Activated naive CD4-positive, alpha-beta T cell treated with anti-CD3 and anti-CD28 coated beads, Interleukin-2, amount 50 U/mL, for 16 hours (primary cell): ENCODE data around the gene ECEL1.
"Not testable (repeated sequence)": the region's sequence is repeated elsewhere in the genome, so short reads cannot be mapped to it uniquely, and the experiment has no call there.

Experiments
- DNase-seq: peaks from one replicate; pipeline ENCODE4 v3.0.0-alpha.2; 2020

ECEL1 gene

GRCh38 chr2:232440220-232441018, 47.2 kb downstream of the ECEL1 start:
- DNase-seq = peak; percentile 88

DNA sequence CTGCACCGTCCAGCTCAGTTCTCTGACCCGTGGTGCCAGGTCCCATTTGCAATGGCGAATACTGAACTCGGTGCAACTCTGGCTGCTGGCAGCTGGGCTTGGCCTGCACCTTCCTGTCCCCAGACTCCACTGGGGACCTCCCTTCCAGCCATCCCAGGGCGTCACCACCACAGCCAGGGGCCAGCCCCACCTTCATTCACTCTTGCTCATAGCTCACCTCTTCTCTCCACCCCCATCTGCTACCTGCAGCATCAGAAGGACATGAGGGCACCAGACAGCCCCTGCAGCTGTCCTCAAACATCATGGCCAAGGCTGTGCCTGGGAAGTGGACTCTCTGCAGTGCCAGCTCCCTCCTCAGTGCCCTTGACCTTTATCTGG, 47.9 kb downstream of the ECEL1 start:
- no peak for DNase-seq

GRCh38 chr2:232438951-232439757, 48.5 kb downstream of the ECEL1 start:
- DNase-seq = peak; percentile 49

DNA sequence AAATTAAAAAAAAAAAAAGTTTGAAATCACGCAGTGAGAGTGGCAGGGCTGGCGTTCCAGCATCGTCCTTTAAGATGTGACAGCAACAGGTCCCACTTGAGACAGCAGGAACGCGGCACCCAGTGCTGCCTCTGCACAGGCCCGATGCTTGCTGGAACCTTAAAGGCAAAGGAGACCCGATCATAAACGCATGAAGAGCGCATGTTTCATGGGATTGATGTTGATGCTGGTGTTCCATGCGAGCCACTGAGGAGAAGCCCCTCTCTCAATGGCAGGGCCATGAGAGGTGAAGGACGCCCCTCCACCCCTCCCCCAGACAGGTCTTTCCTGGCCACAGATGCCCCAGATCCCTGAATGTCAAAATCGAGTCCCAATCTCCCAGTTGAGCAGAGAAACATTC, 49.5 kb downstream of the ECEL1 start:
- no peak for DNase-seq

GRCh38 chr2:232437195-232437571, 50.5 kb downstream of the ECEL1 start:
- DNase-seq = no peak

- DNase-seq = no peak
Measured at GRCh38 chr2:232436381-232437194, 51.0 kb downstream of the ECEL1 start.

DNA sequence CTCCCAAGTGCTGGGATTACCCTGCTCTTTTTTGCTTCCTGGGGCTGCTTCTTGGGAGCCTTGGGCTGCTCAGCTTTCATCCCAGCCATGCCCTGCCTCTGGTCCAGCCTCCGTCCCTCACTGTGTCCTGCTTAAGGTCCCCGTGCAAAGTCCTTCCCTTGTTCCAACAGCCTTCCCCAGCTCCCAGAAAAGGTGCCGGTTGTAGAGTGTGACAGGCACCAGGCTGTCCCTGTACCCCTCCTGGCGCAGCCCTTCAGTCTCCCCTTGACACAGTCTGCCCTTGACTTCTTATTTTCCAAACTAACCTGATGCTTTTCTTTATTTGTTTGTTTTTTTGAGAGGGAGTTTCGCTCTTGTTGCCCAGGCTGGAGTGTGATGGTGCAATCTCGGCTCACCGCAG, 51.8 kb downstream of the ECEL1 start:
- DNase-seq = no peak

DNA sequence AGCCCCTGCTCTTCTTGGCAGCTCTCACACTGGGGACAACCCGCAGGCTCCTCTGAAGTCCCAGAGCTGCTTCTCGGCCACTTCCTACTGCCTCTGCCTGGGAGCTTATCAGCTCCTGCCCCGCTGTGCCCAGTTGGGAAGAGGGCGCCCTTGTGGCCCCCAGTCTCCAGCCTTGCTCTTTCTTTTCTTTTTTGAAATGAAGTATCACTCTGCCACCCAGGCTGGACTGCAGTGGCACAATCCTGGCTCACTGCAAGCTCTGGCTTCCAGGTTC, 52.3 kb downstream of the ECEL1 start:
- no peak for DNase-seq

DNA sequence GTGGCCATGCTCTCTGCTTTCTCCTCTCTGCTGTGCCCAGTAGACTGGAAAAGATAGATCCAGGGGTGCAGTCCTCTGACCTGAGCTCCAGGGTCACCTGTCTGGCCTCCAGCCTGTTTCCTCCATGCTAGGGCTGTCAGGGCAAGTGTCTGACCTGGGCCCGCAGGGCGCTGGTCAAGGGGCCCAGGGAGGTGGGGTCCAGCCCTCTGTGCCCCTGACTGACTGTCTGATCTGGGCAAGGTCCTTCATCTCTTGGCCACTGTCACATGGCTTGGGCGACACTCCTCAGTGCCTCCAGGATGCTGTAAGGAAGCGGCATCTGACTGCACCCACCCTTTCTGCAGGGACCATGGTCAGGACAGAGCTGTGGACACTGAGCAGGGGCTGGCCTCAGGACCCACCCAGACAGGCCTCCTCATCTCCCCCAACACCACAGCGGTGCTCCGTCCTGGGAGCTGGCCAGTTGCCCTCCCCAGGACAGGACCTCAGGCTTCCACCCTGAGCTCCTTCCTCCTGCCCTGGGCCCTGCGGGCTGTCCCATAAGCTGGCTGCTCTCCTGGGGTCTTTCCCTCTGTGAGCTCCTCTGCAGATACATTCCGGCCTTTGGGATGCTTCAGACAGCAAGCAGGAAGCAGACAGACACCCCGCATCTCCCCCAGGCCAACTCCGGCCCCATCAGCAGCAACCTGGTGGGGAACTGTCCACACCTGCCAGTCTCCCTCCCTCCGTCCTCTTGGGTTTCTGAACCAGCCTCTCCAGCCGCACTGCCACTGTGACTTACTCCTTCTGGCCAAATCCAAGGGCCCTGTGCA, 52.9 kb downstream of the ECEL1 start:
- DNase-seq = no peak

DNA sequence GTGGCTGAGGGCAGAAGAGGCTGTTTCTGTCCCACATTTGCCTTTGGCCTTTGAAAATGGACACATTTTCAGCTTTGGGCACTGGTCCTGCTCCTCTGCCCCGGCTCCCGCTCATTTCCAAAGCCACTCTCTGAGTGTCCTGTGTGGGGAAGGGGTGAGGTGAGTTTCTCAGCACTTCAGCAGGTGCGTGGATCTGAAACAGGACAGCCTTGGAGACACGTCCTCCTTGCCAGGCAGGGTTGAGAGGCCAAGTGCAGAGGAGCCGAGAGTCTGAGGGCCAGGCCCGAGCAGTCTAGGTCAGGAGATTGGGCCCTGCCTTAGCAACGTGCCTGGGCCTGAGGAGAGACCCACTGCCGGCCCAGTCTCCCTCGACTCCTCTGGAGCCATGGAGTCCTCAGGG, 53.5 kb downstream of the ECEL1 start:
- no peak for DNase-seq

GRCh38 chr2:232433622-232434021, 54.0 kb downstream of the ECEL1 start:
- DNase-seq = not testable (repeated sequence)

DNA sequence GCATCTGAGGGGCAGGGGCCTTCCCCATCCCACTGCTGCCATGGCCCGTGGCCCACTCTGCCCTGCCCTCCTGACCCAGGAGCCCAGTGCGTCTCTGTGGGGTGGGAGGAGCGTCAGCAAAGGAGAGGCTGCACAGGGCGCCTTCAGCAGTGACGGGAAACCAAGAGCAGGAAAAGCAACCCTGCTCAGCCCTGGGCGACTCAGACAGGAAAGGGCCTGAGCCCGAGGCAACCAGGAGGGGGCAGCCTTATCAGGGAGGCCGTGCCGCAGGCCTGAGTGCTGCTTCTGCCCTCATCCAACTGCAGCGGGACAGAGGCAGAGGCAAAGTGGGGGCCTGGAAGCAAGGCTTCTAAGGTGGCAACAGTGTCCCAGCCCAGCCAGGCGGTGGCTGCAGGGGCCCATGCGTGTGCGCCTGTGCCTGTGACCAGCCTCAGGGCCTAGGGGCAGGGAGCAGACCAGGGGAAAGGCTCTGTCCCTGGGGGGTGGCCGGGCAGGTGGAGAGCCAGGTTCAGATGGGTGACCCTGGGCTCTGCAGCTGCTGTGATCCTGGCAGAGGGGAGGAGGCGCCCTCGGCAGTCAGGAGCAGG, 54.9 kb downstream of the ECEL1 start:
- no peak for DNase-seq

GRCh38 chr2:232431705-232432590, 55.7 kb downstream of the ECEL1 start:
- DNase-seq = no peak
